Bronchial epithelial cell (primary cell): ENCODE results near the gene NPHS1. TPM values are rescaled to one million over a fixed set of nuclear protein-coding genes. Genes with fewer than 3 reads are reported as not detected.
"Not testable (repeated sequence)": the region's sequence is repeated elsewhere in the genome, so short reads cannot be mapped to it uniquely, and the experiment has no call there.

Experiments used
- DNase-seq: peaks from one replicate; pipeline ENCODE4 v3.0.0-alpha.2; 2010; ENCODE audit warnings: low read depth
- FAIRE-seq: peaks from 2 replicates; lab custom pipeline; 2011; peaks lifted over from hg19 to GRCh38; lab: Jason Lieb, UNC
- H3K27me3 ChIP-seq: 2 replicates; pipeline ENCODE4 v1.5.1; 2011; ENCODE audit warnings: low read length; ENCODE audit not compliant: control insufficient read depth, insufficient read depth
- H3K36me3 ChIP-seq: 2 replicates; pipeline ENCODE4 v1.5.1; 2011; ENCODE audit warnings: low read length; ENCODE audit not compliant: control insufficient read depth, insufficient read depth
- H3K4me3 ChIP-seq: 2 replicates; pipeline ENCODE4 v1.5.1; 2011; ENCODE audit warnings: mild to moderate bottlenecking, low read depth, low read length, control low read depth
- total RNA-seq: library from RNA; depleted of rRNA; stranded (reverse); fragments of >200 nt; gene quantifications from 2 replicates; pipeline ENCODE4 v1.2.1, GENCODE V29; 2014
- TF ChIP-seq, protein P1 (sequence below): IDR thresholded peaks from 2 replicates; pipeline ENCODE4 v1.5.1; 2011; ENCODE audit warnings: mild to moderate bottlenecking, moderate library complexity, low read length, control low read depth, inconsistent platforms; ENCODE audit not compliant: insufficient read depth, severe bottlenecking

NPHS1 gene
- total RNA-seq, 1 donor from 2014 or later, result not detected

- DNase-seq (no peak), FAIRE-seq (no peak)
- H3K4me3 ChIP-seq, result no peak overlapping the region
- TF ChIP-seq, protein P1, sequence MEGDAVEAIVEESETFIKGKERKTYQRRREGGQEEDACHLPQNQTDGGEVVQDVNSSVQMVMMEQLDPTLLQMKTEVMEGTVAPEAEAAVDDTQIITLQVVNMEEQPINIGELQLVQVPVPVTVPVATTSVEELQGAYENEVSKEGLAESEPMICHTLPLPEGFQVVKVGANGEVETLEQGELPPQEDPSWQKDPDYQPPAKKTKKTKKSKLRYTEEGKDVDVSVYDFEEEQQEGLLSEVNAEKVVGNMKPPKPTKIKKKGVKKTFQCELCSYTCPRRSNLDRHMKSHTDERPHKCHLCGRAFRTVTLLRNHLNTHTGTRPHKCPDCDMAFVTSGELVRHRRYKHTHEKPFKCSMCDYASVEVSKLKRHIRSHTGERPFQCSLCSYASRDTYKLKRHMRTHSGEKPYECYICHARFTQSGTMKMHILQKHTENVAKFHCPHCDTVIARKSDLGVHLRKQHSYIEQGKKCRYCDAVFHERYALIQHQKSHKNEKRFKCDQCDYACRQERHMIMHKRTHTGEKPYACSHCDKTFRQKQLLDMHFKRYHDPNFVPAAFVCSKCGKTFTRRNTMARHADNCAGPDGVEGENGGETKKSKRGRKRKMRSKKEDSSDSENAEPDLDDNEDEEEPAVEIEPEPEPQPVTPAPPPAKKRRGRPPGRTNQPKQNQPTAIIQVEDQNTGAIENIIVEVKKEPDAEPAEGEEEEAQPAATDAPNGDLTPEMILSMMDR, result no peak
- H3K27me3 ChIP-seq, result no peaks in the 10 kb centered on the region
- no peaks in the 10 kb centered on the region for H3K36me3 ChIP-seq
Measured at GRCh38 chr19:35871611-35872010, 19.3 kb upstream of the NPHS1 start.

- FAIRE-seq (no peak), DNase-seq (no peak)
- no peaks in the 10 kb centered on the region for H3K27me3 ChIP-seq
- TF ChIP-seq, protein P1, result no peak
- H3K36me3 ChIP-seq, result no peaks in the 10 kb centered on the region
- H3K4me3 ChIP-seq, result no peak overlapping the region
Measured at GRCh38 chr19:35870798-35871197, 18.5 kb upstream of the NPHS1 start.

GRCh38 chr19:35870124-35870736 lies 17.9 kb upstream of the NPHS1 start:
- H3K27me3 ChIP-seq, FAIRE-seq, H3K36me3 ChIP-seq, DNase-seq, H3K4me3 ChIP-seq: not testable (repeated sequence)

GRCh38 chr19:35869327-35870123 lies 17.2 kb upstream of the NPHS1 start:
- DNase-seq (peak; percentile 64), FAIRE-seq (no peak)
- Histone ChIP-seq H3K4me3 (no peak overlapping the region), H3K36me3 (no peaks in the 10 kb centered on the region), H3K27me3 (no peaks in the 10 kb centered on the region)
- TF ChIP-seq, protein P1, result no peak

GRCh38 chr19:35868823-35869326 lies 16.6 kb upstream of the NPHS1 start:
- TF ChIP-seq, protein P1, result no peak
- Histone ChIP-seq H3K36me3 (no peaks in the 10 kb centered on the region), H3K27me3 (no peaks in the 10 kb centered on the region), H3K4me3 (peak overlapping the region; percentile 25)
- no peak for DNase-seq
- no peak for FAIRE-seq

- TF ChIP-seq, protein P1, result no peak
- Histone ChIP-seq H3K36me3 (no peaks in the 10 kb centered on the region), H3K4me3 (peak within 1 kb of the TSS; percentile 25), H3K27me3 (no peaks in the 10 kb centered on the region)
- DNase-seq (no peak), FAIRE-seq (no peak)
Measured at GRCh38 chr19:35868172-35868822, 16.0 kb upstream of the NPHS1 start, which contains the start of gene APLP1. APLP1 (plus strand) TSS chr19:35868574; CDS start chr19:35868637, 63 bp downstream.
